HEK293T (cell line): ENCODE results near the gene HMOX1.

ENCODE experiments used
- CTCF ChIA-PET: fragments of 350-600 bp; formaldehyde crosslinking; extraction: SDS; loops from one replicate; lab custom pipeline; 2021; ENCODE audit warnings: antibody characterized with exemption, inconsistent platforms; lab: Yijun Ruan, JAX
- POLR2A ChIA-PET: fragments of 350-600 bp; formaldehyde crosslinking; extraction: SDS; loops from one replicate; lab custom pipeline; 2020; ENCODE audit warnings: antibody characterized with exemption, inconsistent platforms; lab: Yijun Ruan, JAX
- DNase-seq: peaks from one replicate; pipeline ENCODE4 v3.0.0; 2012; ENCODE audit warnings: mixed read lengths; ENCODE audit errors: extremely low spot score
- ARNT ChIP-seq: fragments of 450-650 bp; IDR thresholded peaks from 2 replicates; pipeline ENCODE4 v1.6.1; 2017; ENCODE audit warnings: mild to moderate bottlenecking
- BHLHE40 ChIP-seq: fragments of 450-650 bp; IDR thresholded peaks from 2 replicates; pipeline ENCODE4 v1.6.1; 2016; ENCODE audit warnings: mild to moderate bottlenecking, moderate library complexity, borderline replicate concordance
- CTBP1 ChIP-seq: fragments of 450-650 bp; IDR thresholded peaks from 2 replicates; pipeline ENCODE4 v1.6.1; 2016; ENCODE audit warnings: borderline replicate concordance
- ELF4 ChIP-seq: fragments of 450-650 bp; IDR thresholded peaks from 2 replicates; pipeline ENCODE4 v1.6.1; 2017; ENCODE audit warnings: antibody characterized with exemption
- FOXA1 ChIP-seq: fragments of 450-650 bp; IDR thresholded peaks from 2 replicates; pipeline ENCODE4 v1.6.1; 2016; ENCODE audit warnings: mild to moderate bottlenecking
- FOXK2 ChIP-seq: fragments of 450-650 bp; IDR thresholded peaks from 2 replicates; pipeline ENCODE4 v1.6.1; 2016; ENCODE audit warnings: mild to moderate bottlenecking
- FOXM1 ChIP-seq: fragments of 450-650 bp; IDR thresholded peaks from 2 replicates; pipeline ENCODE4 v1.6.1; 2017; ENCODE audit warnings: mild to moderate bottlenecking, borderline replicate concordance
- HDGF ChIP-seq: fragments of 450-650 bp; IDR thresholded peaks from 2 replicates; pipeline ENCODE4 v1.6.1; 2017; ENCODE audit warnings: antibody characterized with exemption, borderline replicate concordance
- L3MBTL2 ChIP-seq: fragments of 450-650 bp; conservative IDR thresholded peaks from 2 replicates; pipeline ENCODE4 v1.6.1; 2016; ENCODE audit warnings: mild to moderate bottlenecking
- LEF1 ChIP-seq: fragments of 450-650 bp; IDR thresholded peaks from 2 replicates; pipeline ENCODE4 v1.6.1; 2017; ENCODE audit warnings: mild to moderate bottlenecking, borderline replicate concordance
- NFRKB ChIP-seq: fragments of 450-650 bp; IDR thresholded peaks from 2 replicates; pipeline ENCODE4 v1.6.1; 2016; ENCODE audit warnings: mild to moderate bottlenecking, moderate library complexity
- SP1 ChIP-seq: fragments of 450-650 bp; IDR thresholded peaks from 2 replicates; pipeline ENCODE4 v1.6.1; 2017
- SUZ12 ChIP-seq: fragments of 450-650 bp; IDR thresholded peaks from 2 replicates; pipeline ENCODE4 v1.6.1; 2016; ENCODE audit warnings: mild to moderate bottlenecking
- TARDBP ChIP-seq: fragments of 450-650 bp; IDR thresholded peaks from 2 replicates; pipeline ENCODE4 v1.6.1; 2016
- ZNF384 ChIP-seq: fragments of 450-650 bp; IDR thresholded peaks from 2 replicates; pipeline ENCODE4 v1.6.1; 2016
- TF ChIP-seq, protein P1 (sequence below): fragments of 450-650 bp; IDR thresholded peaks from 2 replicates; pipeline ENCODE4 v1.6.1; 2016

Gene HMOX1

DNA sequence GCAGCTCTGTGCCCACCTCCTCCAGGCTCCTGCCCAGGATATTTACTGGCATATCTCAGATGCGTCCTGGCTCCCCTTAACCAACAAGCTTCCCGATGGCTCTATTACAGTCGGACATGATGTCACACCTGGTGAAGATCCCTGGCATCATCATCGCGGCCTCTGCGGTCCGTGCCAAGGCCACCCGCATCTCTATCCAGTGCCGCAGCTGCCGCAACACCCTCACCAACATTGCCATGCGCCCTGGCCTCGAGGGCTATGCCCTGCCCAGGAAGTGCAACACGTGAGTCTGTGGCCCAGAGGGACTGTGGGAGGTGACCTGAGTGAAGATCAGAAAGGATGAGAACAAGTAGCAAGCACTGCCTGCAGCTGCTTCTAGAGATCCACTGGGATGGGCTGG is 25.5 kb downstream of the HMOX1 start:
- CTCF ChIA-PET, result no interaction called here
- TF ChIP-seq TARDBP, result no peak
- TF ChIP-seq FOXA1, result no peak
- no peak for TF ChIP-seq SP1
- no peak for TF ChIP-seq FOXM1
- no peak for TF ChIP-seq BHLHE40
- TF ChIP-seq CTBP1, result no peak
- TF ChIP-seq, protein P1, sequence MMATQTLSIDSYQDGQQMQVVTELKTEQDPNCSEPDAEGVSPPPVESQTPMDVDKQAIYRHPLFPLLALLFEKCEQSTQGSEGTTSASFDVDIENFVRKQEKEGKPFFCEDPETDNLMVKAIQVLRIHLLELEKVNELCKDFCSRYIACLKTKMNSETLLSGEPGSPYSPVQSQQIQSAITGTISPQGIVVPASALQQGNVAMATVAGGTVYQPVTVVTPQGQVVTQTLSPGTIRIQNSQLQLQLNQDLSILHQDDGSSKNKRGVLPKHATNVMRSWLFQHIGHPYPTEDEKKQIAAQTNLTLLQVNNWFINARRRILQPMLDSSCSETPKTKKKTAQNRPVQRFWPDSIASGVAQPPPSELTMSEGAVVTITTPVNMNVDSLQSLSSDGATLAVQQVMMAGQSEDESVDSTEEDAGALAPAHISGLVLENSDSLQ, result no peak
- no peak for TF ChIP-seq ZNF384
- TF ChIP-seq ELF4, result no peak
- no peak for TF ChIP-seq SUZ12
- no peak for TF ChIP-seq NFRKB
- TF ChIP-seq L3MBTL2, result no peak
- no peak for TF ChIP-seq ARNT
- TF ChIP-seq HDGF, result no peak
- no peak for TF ChIP-seq FOXK2
- DNase-seq, result no peak
- POLR2A ChIA-PET, result interaction anchor here (0.7 to 0.8 kb wide), 2 partner anchors 12 to 14 kb away, joined by 3 read pairs; no protein-coding TSS in a partner anchor

DNA sequence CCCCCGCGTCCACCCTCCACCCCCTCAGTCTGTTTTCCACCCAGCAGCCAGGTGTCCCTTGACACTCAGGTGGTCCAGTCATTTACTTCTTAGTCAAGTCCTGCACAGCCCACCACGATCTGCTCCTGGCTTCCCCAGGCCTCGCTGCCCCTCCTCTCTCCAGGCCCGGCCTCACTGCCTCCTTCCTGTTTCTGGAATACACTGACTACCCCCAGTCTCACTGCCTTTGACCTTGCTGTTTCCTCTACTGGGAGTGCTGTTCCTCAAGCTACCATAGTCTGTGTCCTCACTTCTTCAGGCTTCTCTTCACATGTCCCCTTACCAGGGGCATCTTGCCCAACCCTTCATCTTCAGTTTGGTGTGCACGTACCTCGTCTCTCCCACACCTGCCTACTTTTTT is 26.5 kb downstream of the HMOX1 start:
- DNase-seq, result no peak
- TF ChIP-seq HDGF (no peak), CTBP1 (no peak), NFRKB (no peak), BHLHE40 (no peak), TARDBP (no peak)
- ChIA-PET POLR2A (interaction anchor here (1.3 kb wide), 1 partner anchor 8 kb away, joined by 4 read pairs; no protein-coding TSS in a partner anchor), CTCF (no interaction called here)

- ChIA-PET CTCF (interaction anchor here (1.0 kb wide), 1 partner anchor 21 kb away, joined by 3 read pairs; no protein-coding TSS in a partner anchor), POLR2A (interaction anchor here (0.7 kb wide), 1 partner anchor 59 kb away, joined by 3 read pairs; no protein-coding TSS in a partner anchor)
- DNase-seq, result no peak
- TF ChIP-seq LEF1 (no peak), CTBP1 (no peak), ELF4 (no peak)
These were observed 29.1 kb downstream of the HMOX1 start for GRCh38 chr22:35409783-35410662.

DNA sequence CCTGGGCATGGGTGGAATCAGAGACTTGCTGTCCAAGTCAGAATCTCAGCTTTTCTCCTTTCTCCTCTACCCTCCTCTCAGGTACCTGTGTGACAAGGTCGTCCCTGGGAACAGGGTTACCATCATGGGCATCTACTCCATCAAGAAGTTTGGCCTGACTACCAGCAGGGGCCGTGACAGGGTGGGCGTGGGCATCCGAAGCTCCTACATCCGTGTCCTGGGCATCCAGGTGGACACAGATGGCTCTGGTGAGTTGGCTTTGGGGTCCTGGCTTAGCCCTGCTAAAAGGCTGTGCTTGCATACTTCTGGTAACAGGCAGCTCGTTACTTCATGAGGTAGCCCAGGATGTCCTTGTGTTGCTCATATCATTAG is 29.8 kb downstream of the HMOX1 start:
- no peak for TF ChIP-seq SP1
- TF ChIP-seq FOXK2, result no peak
- POLR2A ChIA-PET, result interaction anchor here (0.7 kb wide), 1 partner anchor 59 kb away, joined by 3 read pairs; no protein-coding TSS in a partner anchor
- DNase-seq, result no peak
- CTCF ChIA-PET, result interaction anchor here (1.0 kb wide), 1 partner anchor 20 kb away, joined by 3 read pairs; no protein-coding TSS in a partner anchor

- CTCF ChIA-PET, result no interaction called here
- TF ChIP-seq ZNF384 (no peak), ARNT (no peak), SP1 (no peak), LEF1 (no peak), TARDBP (no peak), NFRKB (no peak), SUZ12 (no peak), BHLHE40 (no peak), ELF4 (no peak)
- TF ChIP-seq, protein P1, result no peak
- POLR2A ChIA-PET, result no interaction called here
- no peak for DNase-seq
These were observed 30.2 kb downstream of the HMOX1 start for GRCh38 chr22:35411102-35411501.

DNA sequence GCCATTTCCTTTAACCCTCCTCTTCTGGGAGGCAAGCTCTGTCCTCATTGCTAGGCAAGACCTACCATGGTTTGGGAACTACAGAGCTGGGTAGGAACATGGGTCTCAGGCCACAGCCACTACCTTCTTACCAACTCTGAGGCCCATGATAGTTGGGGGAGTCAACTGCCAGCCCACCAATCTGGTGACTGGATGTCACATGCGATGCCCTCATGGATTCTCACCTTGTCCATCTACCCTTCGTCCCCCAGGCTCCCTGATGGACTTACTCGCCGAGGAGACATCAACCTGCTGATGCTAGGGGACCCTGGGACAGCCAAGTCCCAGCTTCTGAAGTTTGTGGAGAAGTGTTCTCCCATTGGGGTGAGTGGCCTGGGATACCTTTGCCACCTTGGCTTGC is 32.7 kb downstream of the HMOX1 start:
- no peak for TF ChIP-seq ARNT
- TF ChIP-seq FOXK2, result no peak
- no peak for TF ChIP-seq FOXA1
- TF ChIP-seq TARDBP, result no peak
- no peak for TF ChIP-seq CTBP1
- no peak for TF ChIP-seq SP1
- TF ChIP-seq ZNF384, result no peak
- TF ChIP-seq FOXM1, result no peak
- no peak for TF ChIP-seq NFRKB
- TF ChIP-seq, protein P1, result no peak
- TF ChIP-seq SUZ12, result no peak
- TF ChIP-seq HDGF, result no peak
- TF ChIP-seq LEF1, result no peak
- TF ChIP-seq BHLHE40, result no peak
- no peak for TF ChIP-seq ELF4
- no peak for TF ChIP-seq L3MBTL2
- DNase-seq, result no peak
- POLR2A ChIA-PET, result interaction anchor here (2.9 kb wide), 1 partner anchor 10 kb away, joined by 9 read pairs; no protein-coding TSS in a partner anchor
- CTCF ChIA-PET, result no interaction called here

DNA sequence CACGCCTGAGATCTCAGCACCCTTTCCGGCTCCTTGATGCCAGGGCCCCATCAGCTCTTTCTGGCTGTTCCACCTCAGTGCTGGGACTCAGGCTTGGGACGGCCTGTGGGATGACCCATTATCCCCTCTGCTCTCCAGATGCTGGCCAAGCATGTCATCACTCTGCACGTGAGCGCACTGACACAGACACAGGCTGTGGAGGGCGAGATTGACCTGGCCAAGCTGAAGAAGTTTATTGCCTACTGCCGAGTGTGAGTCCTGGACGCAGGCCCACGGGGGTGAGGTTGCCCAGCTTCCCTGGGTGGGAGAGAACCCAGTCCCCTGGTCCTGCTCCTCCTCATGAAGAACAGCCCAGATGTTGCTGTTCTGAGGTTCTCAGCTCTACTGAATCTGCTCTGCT is 36.7 kb downstream of the HMOX1 start:
- no peak for TF ChIP-seq L3MBTL2
- TF ChIP-seq SUZ12, result no peak
- POLR2A ChIA-PET, result no interaction called here
- DNase-seq, result no peak
- CTCF ChIA-PET, result no interaction called here
